Measurements from ENCODE around the gene EXOC8.

Gene EXOC8

DNA sequence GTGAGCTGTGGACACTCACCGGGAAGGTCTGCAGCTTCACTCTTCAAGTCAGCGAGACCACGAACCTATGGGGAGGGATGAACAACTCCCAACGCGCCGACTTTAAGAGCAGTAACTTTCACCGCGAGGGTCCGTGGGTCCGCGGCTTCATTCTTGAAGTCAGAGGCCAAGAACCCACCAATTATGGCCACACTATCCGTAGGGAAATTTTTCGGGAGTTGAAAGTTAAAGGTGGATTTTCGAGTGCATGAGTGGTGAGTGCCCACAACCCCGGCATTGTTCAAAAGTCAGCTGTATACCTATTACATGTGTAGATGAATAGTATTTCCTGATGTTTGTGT is 19.7 kb downstream of the EXOC8 start:
- no peak overlapping the region for H3K4me3 ChIP-seq (ENCODE audit: low read depth, low read length, poor library complexity, severe bottlenecking)
- H3K27me3 ChIP-seq (ENCODE audit: insufficient read depth, low read length), result no peaks in the 10 kb centered on the region
- no peaks in the 10 kb centered on the region for H3F3A ChIP-seq (ENCODE audit: insufficient read depth, low read length)
- H4K20me1 ChIP-seq (ENCODE audit: insufficient read depth, low read length), result no peaks in the 10 kb centered on the region
- no peaks in the 10 kb centered on the region for H3K79me2 ChIP-seq (ENCODE audit: insufficient read depth, low read length)
- TF ChIP-seq, protein P1, sequence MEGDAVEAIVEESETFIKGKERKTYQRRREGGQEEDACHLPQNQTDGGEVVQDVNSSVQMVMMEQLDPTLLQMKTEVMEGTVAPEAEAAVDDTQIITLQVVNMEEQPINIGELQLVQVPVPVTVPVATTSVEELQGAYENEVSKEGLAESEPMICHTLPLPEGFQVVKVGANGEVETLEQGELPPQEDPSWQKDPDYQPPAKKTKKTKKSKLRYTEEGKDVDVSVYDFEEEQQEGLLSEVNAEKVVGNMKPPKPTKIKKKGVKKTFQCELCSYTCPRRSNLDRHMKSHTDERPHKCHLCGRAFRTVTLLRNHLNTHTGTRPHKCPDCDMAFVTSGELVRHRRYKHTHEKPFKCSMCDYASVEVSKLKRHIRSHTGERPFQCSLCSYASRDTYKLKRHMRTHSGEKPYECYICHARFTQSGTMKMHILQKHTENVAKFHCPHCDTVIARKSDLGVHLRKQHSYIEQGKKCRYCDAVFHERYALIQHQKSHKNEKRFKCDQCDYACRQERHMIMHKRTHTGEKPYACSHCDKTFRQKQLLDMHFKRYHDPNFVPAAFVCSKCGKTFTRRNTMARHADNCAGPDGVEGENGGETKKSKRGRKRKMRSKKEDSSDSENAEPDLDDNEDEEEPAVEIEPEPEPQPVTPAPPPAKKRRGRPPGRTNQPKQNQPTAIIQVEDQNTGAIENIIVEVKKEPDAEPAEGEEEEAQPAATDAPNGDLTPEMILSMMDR (IDR thresholded peaks at IDR 0.05; ENCODE audit: low read length), result no peak
- no peak for TF ChIP-seq EZH2 (IDR thresholded peaks at IDR 0.05; ENCODE audit: borderline replicate concordance, low read length)
- no peaks in the 10 kb centered on the region for H3K36me3 ChIP-seq (ENCODE audit: insufficient read depth, low read length)
- H3K9me3 ChIP-seq (ENCODE audit: low read length), result no peaks in the 10 kb centered on the region
- no peaks in the 10 kb centered on the region for H3K4me1 ChIP-seq (ENCODE audit: insufficient read depth, low read length, severe bottlenecking)
- H3K9ac ChIP-seq (ENCODE audit: low read length), result no peak overlapping the region
- H3K4me2 ChIP-seq (ENCODE audit: low read length), result no peak overlapping the region
- H2AFZ ChIP-seq (ENCODE audit: low read length), result no peak overlapping the region
- no peak overlapping the region for H3K27ac ChIP-seq (ENCODE audit: low read depth, low read length, poor library complexity, severe bottlenecking)
- no peaks in the 10 kb centered on the region for H3K9me2 ChIP-seq (ENCODE audit: low read depth, low read length)

DNA sequence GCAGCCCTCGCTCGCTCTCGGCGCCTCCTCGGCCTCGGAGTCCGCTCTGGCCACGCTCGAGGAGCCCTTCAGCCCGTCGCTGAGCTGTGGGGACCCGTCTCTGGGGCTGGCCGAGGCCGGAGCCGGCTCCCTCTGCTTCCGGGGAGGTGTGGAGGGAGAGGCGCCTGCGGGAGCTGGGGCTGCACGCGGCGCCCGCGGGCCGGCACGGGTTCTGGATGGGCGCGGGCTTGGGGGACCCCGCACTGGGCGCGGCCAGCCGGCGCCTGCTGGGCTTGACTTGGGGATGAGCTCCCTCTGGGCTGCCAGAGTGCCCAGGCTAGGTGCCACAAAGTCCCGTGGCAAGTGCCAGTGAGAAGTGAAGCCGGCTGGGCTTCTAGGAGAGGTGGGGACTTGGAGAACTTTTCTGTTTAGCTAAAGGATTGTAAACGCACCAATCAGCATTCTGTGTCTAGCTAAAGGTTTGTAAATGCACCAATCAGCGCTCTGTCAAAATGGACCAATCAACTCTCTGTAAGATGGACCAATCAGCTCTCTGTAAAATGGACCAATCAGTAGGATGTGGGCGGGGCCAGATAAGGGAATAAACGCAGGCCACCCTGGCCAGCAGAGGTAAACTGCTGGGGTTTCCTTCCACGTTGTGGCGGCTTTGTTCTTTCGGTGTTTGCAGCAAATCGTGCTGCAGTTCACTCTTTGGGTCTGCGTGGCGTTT is 20.2 kb downstream of the EXOC8 start:
- H3K9me3 ChIP-seq (ENCODE audit: low read length), result no peaks in the 10 kb centered on the region

DNA sequence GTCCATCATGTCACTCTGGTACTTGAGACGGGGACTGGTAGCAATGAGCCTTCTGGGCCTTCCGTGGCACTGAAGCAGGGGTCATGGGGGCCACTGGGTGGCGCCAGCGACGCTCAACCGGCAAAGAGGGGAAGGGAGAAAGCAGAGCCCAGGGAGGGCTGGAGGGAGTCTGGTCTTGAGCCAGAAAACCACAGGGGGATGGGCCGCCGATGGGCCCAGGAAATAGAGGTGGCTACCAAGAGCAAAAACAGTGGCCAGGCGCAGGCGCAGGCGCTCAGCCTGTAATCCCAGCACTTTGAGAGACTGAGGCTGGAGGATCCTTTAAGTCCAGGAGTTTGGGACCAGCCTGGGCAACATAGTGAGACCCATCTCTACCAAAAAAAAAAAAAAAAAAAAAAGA is 21.8 kb downstream of the EXOC8 start:
- no peak overlapping the region for H3K4me3 ChIP-seq (ENCODE audit: low read depth, low read length, poor library complexity, severe bottlenecking)
- no peaks in the 10 kb centered on the region for H3K27me3 ChIP-seq (ENCODE audit: insufficient read depth, low read length)
- TF ChIP-seq, protein P1 (IDR thresholded peaks at IDR 0.05; ENCODE audit: low read length), result peak; percentile 79
- TF ChIP-seq EZH2 (IDR thresholded peaks at IDR 0.05; ENCODE audit: borderline replicate concordance, low read length), result no peak
- H3K4me1 ChIP-seq (ENCODE audit: insufficient read depth, low read length, severe bottlenecking), result no peaks in the 10 kb centered on the region
- H3K9me2 ChIP-seq (ENCODE audit: low read depth, low read length), result no peaks in the 10 kb centered on the region
- H3K9ac ChIP-seq (ENCODE audit: low read length), result no peak overlapping the region
- no peak overlapping the region for H3K4me2 ChIP-seq (ENCODE audit: low read length)
- no peaks in the 10 kb centered on the region for H3K79me2 ChIP-seq (ENCODE audit: insufficient read depth, low read length)
- no peaks in the 10 kb centered on the region for H4K20me1 ChIP-seq (ENCODE audit: insufficient read depth, low read length)
- no peaks in the 10 kb centered on the region; the same call in 1 of the 2 replicates for H3K36me3 ChIP-seq (ENCODE audit: insufficient read depth, low read length)
- H2AFZ ChIP-seq (ENCODE audit: low read length), result no peak overlapping the region
- H3K27ac ChIP-seq (ENCODE audit: low read depth, low read length, poor library complexity, severe bottlenecking), result no peak overlapping the region
- H3F3A ChIP-seq (ENCODE audit: insufficient read depth, low read length), result no peaks in the 10 kb centered on the region
- no peaks in the 10 kb centered on the region for H3K9me3 ChIP-seq (ENCODE audit: low read length)

More for the DNA sequence above, 20.2 kb downstream of the EXOC8 start:
- Histone ChIP-seq H3F3A (ENCODE audit: insufficient read depth, low read length) (no peaks in the 10 kb centered on the region), H3K9me2 (ENCODE audit: low read depth, low read length) (no peaks in the 10 kb centered on the region), H3K4me1 (ENCODE audit: insufficient read depth, low read length, severe bottlenecking) (no peaks in the 10 kb centered on the region), H3K4me3 (ENCODE audit: low read depth, low read length, poor library complexity, severe bottlenecking) (no peak overlapping the region), H4K20me1 (ENCODE audit: insufficient read depth, low read length) (no peaks in the 10 kb centered on the region), H3K27ac (ENCODE audit: low read depth, low read length, poor library complexity, severe bottlenecking) (no peak overlapping the region), H3K9ac (ENCODE audit: low read length) (no peak overlapping the region), H3K4me2 (ENCODE audit: low read length) (no peak overlapping the region), H2AFZ (ENCODE audit: low read length) (no peak overlapping the region), H3K27me3 (ENCODE audit: insufficient read depth, low read length) (no peaks in the 10 kb centered on the region), H3K79me2 (ENCODE audit: insufficient read depth, low read length) (no peaks in the 10 kb centered on the region), H3K36me3 (ENCODE audit: insufficient read depth, low read length) (no peaks in the 10 kb centered on the region)
- TF ChIP-seq, protein P1 (IDR thresholded peaks at IDR 0.05; ENCODE audit: low read length), result no peak
- TF ChIP-seq EZH2 (IDR thresholded peaks at IDR 0.05; ENCODE audit: borderline replicate concordance, low read length), result no peak
